Panc1 (cell line): ENCODE data around the gene KIRREL3.

Experiments
- POLR2AphosphoS5 ChIP-seq: IDR thresholded peaks from 2 replicates; pipeline ENCODE4 v1.6.1; 2012; ENCODE audit warnings: mild to moderate bottlenecking, low read depth, low read length, moderate library complexity
- TCF7L2 ChIP-seq: IDR thresholded peaks from 2 replicates; pipeline ENCODE4 v1.6.1; 2011; ENCODE audit warnings: mild to moderate bottlenecking, low read depth, low read length, inconsistent platforms
- TF ChIP-seq, protein P1 (sequence below): fragments of 450-650 bp; IDR thresholded peaks from 2 replicates; pipeline ENCODE4 v1.5.1; 2017; ENCODE audit warnings: mild to moderate bottlenecking
- TF ChIP-seq, protein P2 (sequence below), 2 experiments: IDR thresholded peaks; 2 replicates each; pipeline ENCODE4 v1.6.1; 2011 to 2012; ENCODE audit warnings: low read depth in 2 of 2, control low read depth in 1 of 2, low read length in 1 of 2, mild to moderate bottlenecking in 1 of 2, moderate library complexity in 1 of 2; ENCODE audit not compliant: insufficient read depth in 1 of 2

DNA sequence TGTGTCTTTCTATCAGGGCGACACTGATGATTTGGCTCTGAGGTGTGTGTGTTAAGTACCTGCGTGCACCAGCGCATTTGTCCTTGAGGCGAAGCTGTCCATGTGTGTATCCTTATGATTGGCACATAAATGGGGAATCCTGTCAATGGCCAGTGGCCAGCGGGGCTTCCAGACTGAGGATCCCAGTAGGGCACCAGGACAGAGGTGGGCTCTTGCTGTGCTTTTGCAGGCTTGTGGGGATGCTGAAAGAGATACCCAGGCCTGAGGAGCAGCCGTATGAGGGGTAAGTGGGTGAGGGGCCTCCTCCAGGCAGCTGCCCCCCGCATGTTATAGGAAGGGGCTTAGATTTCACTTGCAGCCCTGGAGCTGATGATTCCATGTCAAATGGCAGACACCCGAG, 488.3 kb downstream of the KIRREL3 start:
- TF ChIP-seq, protein P1, sequence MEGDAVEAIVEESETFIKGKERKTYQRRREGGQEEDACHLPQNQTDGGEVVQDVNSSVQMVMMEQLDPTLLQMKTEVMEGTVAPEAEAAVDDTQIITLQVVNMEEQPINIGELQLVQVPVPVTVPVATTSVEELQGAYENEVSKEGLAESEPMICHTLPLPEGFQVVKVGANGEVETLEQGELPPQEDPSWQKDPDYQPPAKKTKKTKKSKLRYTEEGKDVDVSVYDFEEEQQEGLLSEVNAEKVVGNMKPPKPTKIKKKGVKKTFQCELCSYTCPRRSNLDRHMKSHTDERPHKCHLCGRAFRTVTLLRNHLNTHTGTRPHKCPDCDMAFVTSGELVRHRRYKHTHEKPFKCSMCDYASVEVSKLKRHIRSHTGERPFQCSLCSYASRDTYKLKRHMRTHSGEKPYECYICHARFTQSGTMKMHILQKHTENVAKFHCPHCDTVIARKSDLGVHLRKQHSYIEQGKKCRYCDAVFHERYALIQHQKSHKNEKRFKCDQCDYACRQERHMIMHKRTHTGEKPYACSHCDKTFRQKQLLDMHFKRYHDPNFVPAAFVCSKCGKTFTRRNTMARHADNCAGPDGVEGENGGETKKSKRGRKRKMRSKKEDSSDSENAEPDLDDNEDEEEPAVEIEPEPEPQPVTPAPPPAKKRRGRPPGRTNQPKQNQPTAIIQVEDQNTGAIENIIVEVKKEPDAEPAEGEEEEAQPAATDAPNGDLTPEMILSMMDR: no peak
- TF ChIP-seq, protein P2, sequence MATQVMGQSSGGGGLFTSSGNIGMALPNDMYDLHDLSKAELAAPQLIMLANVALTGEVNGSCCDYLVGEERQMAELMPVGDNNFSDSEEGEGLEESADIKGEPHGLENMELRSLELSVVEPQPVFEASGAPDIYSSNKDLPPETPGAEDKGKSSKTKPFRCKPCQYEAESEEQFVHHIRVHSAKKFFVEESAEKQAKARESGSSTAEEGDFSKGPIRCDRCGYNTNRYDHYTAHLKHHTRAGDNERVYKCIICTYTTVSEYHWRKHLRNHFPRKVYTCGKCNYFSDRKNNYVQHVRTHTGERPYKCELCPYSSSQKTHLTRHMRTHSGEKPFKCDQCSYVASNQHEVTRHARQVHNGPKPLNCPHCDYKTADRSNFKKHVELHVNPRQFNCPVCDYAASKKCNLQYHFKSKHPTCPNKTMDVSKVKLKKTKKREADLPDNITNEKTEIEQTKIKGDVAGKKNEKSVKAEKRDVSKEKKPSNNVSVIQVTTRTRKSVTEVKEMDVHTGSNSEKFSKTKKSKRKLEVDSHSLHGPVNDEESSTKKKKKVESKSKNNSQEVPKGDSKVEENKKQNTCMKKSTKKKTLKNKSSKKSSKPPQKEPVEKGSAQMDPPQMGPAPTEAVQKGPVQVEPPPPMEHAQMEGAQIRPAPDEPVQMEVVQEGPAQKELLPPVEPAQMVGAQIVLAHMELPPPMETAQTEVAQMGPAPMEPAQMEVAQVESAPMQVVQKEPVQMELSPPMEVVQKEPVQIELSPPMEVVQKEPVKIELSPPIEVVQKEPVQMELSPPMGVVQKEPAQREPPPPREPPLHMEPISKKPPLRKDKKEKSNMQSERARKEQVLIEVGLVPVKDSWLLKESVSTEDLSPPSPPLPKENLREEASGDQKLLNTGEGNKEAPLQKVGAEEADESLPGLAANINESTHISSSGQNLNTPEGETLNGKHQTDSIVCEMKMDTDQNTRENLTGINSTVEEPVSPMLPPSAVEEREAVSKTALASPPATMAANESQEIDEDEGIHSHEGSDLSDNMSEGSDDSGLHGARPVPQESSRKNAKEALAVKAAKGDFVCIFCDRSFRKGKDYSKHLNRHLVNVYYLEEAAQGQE (IDR thresholded peaks at IDR 0.05; ENCODE audit: insufficient read depth in 1 of 2, low read depth in 2 of 2, low read length in 1 of 2): no peak
- TF ChIP-seq POLR2AphosphoS5: no peak
- no peak for TF ChIP-seq TCF7L2
